NCI-H510A treated with DMSO at 0.1 percent for 48 hours (cell line): ENCODE measurements around the gene KCNK7.

Source experiments
- DNase-seq: peaks from one replicate; lab custom pipeline; 2025; lab: John Stamatoyannopoulos, UW

Gene KCNK7

DNA sequence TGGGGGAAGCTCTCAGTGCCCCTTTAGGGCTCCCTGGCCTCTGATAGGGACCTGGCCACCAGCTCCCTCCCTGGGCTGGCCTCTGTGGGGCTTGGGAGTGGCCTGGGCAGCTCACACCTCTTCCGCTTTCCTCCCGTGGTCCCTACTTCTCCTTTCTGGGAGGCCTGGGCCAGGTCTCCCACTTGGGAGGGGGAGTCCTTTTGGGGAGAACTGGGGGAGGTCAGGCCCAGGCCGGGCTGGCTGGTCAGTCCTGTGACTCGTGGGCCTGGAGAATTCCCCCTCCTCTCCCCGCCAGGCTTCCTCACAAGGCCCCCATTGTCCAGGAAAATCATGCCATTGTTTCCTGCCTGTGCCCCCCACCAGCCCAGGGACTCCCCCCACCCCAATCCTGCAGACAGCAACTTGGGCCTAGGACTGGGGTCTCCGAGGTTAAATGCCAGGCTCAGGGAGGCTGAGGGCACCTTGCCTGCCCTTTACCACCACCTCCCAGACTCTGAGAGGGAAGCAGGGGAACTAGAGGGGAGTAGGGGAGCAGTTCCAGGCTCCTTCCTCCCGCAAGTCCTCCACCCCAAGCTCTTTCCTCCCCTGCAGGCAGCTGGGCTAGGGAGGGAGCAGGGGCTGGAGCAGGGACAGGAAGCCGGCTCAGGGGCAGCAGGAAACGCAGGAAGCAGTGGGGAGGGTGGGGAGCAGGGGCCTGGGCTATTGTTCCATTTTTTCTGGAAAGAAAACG is 15.6 kb upstream of the KCNK7 start:
- no peak for DNase-seq

DNA sequence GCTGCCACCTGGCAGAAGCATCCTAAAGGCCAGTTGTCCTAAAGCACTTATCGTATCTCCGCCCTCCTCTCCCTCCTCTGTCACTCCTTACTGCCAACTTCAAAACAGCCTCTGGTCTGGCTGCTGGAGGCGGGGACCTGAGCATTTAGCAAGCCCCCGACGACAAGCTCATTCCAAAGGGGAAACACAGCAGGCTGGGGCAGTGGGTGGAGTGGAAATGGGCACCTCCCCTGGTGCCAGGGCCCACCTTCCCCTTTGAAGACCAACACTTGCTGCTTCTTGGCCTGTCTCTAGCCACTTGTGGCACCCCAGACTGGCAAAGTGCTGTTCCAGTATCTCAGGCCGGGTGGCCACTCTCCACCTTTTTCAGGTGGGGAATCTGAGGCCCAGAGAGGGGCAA is 14.8 kb upstream of the KCNK7 start:
- no peak for DNase-seq

DNA sequence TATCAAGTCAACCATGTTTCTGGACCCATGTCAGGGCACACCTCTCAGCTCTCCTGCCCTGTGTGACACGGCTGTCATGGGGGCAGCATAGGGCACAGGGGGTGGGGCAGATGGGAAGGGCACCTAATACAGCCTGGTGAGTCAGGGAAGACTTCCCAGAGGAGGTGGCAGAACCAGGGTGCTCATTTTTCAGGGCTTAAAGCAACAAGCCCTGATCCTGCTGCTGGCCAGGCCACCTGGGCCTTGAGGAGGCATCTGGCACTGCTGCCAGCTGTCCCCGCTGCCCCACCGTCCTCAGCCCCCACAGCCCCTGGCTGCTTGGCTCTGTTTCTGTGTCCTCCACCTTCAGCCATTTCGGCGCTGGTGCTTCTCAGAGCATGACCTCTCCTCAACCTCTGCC is 14.1 kb upstream of the KCNK7 start:
- DNase-seq, result no peak

DNA sequence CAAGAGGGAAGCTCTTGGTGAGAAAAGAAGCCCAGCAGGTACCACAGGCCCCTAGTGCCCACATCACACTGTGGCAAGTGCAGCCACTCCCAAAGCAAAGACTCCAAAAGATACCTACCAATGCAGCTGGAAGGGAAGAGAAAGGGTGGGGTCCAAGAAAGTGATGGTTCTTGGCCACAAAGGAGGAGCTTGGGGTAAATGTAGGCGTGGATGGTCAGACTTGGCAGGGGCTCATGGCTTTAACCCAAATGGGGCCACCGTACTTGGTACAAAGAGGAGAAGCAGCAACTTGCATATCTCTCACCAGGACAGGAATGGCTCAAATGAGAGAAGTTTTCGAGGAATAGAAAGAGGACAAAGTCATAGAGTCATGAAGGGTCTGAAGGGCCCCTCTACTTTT is 13.6 kb upstream of the KCNK7 start:
- no peak for DNase-seq

DNA sequence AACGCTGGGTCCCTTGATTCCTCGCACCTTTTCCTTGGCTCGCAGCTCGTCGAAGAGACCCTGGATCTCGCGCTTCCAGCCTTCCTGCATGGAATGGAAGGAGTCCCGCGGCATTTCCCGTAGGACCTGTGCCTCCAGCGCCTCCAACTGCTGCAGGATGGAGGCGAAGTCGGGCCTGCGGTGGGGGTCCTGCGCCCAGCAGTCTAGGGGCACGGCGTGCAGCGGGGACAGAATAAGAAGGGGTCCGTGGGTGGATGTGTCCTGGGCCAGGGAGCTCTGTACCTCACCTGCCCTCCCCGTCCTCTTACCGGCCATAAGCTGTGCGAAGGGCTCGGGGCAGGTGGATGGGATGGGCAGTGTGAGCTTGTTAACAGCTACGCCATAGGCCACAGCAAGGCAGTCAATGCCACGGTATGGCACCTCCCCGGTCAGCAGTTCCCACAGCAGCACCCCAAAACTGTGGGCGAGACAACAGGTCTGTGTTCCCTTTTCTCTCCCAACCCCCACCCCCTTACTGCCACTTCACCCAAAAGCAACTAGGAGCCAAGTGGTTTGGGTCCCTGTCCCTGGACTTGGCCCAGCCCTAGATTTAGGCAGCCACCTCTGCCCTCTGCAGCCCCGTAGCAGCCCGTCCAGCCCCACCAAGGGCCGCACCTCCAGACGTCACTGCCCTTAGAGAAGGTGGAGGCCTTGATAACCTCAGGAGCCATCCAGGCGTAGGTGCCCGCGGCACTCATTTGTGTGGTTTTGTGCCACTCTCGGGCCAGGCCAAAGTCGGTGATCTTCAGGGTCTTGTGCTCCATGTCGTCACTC is 12.2 kb upstream of the KCNK7 start:
- no peak for DNase-seq

DNA sequence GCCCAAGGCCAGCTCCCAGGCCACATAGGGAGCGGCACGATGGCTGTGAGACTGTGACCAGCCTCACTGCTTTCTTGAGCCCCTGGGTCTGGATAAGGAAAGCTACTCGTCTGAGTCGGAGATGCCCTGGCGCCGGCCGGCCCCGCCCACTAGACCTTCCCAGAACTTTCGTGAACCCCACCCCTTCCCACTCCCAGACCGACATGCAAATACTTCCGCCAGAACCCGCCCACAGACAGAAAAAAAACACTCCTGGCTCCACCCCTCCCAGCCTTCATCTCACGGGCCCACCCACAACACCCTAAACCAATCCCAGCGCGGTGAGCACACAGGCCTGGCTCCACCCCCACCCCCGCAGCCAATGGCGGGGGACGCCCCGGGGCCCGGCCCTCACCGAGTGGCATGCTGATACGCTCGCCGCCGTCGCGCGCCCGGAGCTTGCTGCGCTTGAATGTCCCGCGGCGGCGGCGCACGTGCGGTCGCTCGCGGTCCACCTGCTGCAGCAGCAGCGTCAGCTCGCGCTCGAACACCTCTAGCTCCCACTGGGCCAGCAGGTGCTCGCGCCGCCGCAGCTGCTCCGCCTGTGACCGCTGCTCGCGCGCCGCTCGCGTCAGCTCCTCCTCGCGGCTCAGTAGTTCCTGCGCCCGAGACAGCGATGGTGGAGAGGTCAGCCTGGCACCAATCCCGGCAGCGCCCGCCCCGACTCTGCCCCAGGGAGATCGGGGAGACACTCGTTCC is 11.4 kb upstream of the KCNK7 start:
- DNase-seq, result no peak

DNA sequence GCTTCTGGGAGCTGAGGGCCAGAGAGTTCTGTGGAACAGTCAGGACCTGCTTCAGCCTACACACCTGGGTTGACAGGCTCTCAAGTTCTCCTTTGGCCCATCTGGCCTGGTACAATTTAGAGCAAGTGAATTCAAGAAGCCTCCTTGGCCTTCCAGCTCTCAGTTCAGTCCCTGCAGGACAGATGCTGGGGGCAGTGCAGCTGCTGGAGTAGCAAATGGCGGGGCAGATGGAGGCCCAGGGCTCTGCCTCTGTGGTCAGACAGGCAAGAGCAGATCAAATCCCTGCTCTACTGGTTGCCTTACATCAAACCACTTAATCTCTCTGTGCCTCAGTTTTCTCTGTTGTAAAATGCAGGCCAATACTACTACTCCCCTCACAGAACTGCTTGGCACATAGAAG is 8.7 kb upstream of the KCNK7 start:
- DNase-seq, result no peak

DNA sequence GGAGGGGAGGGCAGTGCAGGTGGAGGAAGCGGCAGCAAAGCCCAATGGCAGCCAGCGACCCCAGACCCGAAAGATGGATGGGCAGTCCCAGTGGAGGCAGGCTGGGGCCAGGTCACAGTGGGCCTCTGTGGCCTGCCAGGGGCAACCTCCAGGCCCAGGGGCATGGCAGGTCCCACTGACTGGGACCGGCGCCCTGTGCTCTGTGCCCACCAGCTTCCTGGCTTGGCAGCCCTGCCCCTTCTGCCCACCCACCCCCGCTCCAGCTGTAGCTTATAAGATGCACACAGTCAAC is 4.3 kb upstream of the KCNK7 start:
- DNase-seq, result no peak

DNA sequence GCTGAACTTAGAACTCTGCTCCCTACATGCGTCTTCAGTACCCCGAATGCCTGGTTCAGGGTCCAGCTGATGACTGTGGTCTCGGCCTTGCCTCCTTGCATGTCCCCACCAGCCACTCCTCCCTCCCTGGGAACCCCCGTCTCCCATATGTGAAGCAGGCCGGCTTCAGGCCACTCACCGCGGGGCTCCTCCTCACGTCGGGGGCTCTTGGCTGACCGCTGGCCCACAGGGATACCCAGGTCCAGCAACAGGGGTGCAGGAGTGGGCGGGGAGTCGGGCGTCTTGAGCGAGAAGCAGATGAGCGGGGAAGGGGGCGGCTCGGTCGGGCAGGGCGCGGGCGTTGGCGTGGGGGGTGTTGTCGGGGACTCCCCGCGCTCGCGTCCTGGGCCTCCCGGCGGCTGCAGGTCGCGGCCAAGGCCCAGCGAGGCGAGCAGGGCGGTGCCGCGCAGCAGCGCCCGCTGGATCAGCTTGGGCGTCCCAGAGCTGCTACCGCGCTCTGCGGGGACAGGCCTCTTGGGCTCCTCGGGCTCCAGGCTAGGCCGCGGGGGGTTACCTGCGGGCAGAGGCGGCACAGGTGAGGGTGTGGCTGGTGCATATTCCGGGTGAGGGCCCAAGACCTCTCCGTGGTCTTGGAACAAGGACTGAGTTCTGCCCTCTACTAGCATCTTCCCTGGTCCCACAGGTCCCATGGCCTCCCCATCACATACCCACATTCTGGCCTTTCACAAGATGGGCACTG is 3.8 kb upstream of the KCNK7 start:
- no peak for DNase-seq

DNA sequence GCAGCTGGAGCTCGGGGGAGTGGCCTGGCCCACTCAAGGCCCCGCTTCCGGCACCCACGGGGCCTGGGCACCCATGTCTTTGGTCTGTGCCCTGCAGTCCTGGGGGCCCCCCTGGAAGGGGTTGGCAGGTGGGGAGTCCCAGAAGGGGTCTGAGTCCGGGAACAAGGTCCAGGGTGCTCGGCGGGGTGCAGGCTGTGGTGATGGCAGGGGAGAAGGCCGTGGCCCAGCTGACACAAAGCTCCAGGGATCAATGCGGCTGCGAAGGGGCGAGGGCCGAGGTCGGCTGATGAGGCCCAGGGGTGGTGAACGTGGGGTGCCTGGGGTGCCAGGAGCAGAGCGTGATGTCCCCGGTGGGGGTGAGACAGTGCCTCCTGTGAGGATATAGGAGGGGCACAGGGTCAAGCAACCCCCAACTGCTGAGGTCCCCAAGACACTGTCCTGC is 2.7 kb upstream of the KCNK7 start:
- DNase-seq, result no peak

DNA sequence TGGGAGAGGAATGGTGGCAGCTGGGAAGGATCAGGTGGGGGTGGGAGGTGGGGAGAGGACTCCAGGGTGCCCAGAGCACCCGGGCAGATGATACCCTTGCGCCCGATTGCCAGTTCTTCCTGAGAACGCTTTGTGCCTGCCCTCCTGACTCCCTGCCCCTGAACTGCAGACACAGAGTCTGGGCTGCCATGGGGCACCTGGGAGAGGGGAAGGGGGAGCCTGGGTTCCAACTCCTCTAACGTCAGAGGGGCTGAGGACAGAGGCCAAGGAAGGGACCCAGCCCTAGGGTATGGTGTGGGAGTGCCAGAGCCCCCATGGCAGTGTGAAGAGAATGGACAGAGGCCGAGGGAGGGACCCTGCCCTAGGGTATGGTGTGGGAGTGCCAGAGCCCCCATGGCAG is 920 bp upstream of the KCNK7 start:
- DNase-seq, result no peak

DNA sequence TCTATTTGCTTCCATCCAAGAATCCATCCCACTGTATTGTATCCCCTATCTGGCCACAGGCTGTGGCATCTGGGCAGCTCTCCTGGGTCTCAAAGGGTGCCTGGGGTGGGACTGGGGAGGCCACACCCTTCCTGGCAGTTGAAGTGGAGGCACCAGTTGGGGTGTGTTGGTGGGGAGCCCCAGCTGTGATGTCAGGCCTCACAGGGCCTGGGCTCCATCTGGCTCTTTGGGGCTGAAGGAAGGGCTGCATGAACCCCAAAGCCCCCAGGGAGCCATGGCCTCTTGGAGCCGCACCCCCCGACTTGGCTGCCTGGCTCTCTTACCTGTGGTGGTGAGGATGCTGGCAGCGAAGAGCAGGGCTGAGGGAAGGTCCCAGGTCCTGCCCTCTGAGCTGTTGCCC is 469 bp downstream of the KCNK7 start:
- no peak for DNase-seq

DNA sequence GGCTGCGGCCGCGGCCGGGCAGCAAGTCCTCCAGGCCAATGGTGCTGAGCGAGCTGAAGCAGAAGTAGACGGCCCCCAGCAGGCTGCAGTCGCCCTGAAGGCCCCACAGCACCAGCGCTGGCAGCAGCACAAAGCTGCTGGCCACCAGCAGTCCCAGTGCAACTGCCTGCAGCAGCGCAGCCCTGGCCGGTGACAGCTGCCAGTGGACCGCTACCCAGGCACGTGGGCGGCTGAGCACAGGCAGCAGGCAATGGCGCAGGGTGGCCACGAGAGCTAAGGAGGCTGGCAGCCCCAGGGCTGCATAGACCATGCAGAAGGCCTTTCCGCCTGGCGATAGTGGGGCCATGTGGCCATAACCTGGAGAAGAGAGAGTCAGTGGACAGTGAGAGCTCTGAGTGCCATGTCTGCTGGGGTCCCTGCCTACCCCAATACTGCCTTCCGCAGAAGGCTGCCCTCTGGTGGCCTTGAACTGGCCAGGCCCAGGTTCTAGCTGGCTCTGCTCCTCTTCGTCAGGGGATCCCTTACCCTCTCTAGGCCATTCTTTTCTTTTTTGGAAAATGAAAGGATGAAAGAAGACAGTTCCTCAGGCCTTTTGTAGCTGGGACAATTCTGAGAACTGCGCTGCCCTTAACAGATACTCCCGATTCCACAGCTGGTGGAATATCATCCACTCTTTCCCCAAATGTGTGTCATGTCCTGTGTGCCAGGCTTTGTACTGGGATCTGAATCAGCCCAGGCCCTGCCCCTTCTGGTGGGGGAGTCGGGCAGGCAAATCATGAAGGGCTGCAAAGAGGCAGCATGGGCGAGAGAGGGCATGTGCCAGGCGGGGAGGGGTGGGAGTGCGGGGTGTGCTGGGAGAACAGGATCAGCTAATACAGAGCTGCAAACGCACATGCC is 1.8 kb downstream of the KCNK7 start:
- no peak for DNase-seq

DNA sequence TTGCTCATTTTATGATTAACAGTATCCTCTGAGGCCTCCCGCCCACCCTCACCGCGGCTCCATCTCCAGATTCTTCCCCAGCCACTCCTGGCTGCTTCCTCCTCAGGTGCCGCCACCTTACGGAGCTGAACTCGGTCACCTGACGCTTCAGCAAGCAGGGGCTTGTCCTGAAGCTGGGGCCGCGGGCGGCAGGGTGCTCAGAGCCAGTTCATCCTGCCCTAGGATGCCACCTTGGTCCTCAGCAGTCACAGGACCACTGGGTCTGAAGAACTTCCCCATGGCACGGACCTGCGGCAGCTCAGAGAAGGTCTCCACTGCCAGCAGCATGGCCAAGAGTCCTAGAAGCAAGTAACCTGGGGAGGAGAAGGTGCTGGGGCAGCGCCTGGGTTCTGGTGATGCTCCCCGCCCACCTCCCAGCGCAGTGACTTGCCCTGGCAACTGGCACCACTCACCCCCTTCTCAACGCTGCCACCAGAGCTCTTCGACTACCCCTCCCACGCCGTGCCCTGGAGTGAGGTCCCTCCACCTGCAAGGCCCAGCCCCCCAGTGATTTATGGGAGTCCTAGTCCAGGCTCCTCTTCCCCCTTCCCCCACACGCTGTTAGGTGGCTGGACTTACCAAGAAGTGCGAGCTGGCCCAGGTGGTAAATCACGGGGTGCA is 2.6 kb downstream of the KCNK7 start:
- DNase-seq, result no peak

DNA sequence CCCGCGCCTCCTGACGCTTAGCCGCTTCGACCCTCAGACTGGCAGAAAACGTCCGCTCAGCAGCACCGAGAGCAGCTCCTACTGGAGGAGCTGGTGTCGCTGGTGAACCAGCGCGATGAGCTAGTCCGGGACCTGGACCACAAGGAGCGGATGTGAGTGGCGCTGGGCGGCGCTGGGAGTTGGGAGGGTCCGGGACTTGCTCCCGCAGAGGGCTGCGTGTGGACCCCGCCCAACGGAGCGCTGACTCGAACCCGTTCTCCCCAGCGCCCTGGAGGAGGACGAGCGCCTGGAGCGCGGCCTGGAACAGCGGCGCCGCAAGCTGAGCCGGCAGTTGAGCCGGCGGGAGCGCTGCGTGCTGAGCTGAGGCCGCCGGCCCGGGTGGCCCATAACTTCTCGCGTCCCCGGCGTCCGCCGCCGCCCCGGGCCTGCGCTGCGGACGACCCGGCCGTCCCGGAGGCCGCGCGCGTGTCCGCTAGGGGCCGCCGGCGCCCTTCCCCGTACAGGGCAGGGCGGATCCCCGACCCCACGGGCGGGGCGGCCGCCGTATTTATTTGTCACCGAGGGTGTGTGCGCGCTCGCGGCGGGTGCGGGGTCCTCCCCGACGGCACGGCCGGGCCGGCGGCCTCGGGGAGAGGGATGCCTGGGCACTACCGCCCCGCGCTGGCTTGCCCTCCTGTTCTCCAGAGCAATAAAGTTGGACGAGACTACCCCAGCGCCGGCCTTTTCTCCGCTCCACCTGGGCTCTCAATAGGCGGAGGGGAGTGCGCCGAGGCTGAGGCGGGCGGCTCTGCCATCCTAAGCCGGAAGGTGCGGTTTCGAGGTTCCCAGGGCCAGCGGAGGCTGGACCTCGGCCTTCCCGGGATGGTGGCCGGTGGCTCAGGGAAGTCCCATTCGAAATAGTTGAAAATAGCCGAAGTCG is 3.4 kb downstream of the KCNK7 start:
- no peak for DNase-seq

DNA sequence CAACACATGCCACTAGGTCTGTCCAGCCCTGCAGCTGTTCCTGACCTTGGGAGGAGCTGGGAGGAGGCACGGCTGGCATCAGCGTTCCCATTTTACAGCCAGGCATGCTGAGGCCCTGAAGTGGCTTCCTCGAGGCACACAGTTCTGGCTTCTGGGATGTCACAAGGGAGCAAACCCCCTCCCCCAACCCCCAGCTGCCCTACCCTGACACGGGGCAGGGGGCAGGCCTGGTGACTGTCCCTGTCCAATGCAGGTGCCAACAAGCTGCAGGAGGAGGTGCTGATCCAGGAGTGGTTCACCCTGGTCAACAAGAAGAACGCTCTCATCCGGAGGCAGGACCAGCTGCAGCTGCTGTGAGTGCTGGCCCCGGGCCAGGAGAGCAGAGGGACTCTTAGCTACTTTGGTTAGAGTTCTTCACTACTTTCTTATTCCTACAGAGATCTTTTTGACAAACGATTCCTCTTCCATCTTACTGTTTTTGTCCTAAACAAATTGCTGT is 5.3 kb downstream of the KCNK7 start:
- DNase-seq, result peak; percentile 77

DNA sequence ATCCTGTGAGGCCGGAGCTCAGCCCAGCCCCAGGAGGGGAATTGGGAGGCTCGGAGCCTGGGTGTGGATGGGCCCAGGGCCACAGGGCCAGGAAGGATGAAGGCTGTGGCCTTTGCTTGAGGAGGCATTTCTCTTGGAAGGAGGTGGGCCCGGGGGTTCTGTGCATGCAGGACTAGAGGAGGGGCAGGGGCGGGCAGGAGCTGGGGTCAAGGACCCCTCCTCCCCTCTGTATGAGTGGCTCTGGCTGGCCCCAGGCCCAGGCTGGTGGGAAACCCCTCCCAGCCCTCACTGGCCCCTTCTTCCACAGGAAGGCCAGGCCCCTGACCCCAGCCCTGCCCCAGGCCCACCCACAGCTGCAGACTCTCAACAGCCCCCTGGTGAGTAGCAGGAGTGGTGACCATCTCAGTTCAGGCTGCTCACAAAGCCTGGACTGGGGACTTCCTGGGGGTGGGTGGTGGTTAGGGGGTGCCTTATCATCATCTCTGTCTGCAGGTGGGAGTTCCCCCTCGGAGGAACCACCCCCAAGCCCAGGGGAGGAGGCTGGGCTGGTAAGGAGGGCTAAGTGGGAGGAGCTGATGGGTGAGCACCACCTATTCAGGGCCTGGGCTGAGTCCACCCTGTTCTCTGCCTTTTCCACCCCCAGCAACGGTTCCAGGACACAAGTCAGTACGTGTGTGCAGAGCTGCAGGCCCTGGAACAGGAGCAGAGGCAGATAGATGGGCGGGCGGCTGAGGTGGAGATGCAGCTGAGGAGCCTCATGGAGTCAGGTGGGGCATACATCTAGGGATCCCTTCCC is 6.0 kb downstream of the KCNK7 start:
- no peak for DNase-seq

DNA sequence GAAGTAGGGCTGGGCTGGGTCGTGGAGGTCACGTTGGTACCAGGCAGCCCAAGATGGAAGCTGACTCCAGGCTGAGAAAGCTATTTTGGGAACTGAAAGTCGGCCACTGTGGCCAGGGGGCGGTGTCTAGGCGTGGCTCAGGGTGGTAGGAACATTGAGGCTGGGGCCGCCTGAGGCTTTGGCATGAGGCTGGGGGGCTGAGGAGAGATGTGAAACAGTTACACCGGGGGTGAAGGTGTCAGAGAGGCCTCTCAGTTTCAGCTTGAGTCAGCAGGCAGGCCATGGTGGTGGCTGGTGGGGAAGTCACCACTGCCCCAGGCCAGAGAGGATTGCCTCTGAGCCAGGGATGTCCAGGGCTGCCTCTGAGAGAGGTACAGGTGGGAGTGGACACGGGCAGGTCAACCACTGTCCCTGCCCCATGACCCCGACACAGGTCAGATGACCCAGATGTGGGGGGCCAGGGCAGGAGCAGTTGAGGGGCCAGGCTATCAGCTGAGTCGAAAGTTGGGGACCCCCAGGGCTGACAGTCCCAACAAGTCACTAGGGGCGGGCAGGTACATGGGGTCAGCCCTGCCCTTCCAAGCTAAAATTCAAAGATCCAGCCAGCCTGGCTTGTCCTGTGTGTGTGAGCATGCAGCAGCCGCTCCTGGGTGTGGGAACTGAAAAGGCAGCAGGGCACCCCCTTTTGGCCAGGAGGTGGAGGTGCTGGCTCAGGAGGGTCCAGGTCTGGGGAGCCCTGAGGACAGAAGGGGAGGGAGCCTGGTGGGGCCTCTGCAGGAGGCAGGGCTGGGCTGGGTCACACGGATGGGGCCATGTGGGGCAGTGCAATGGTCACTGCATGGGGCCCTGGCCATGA is 7.2 kb downstream of the KCNK7 start:
- peak; percentile 29 for DNase-seq
